ENCODE results near the gene TCTA.

The TCTA gene

GRCh38 chr3:49424816-49425215 lies 12.6 kb downstream of the TCTA start:
- Histone ChIP-seq H3K4me1 (peaks cover 15% of the 10 kb centered on the region), H3K79me2 (peaks cover 9% of the 10 kb centered on the region), H3K9ac (no peak overlapping the region), H3K4me3 (ENCODE audit: low read depth, low read length) (no peak overlapping the region), H2AFZ (no peak overlapping the region), H3K4me2 (ENCODE audit: low read length) (no peak overlapping the region), H3K9me3 (ENCODE audit: control insufficient read depth, low read length) (no peaks in the 10 kb centered on the region), H3K27ac (no peak overlapping the region), H3K36me3 (ENCODE audit: control insufficient read depth, insufficient read depth, low read length) (no peaks in the 10 kb centered on the region), H3K27me3 (ENCODE audit: control insufficient read depth, insufficient read depth, low read length) (no peaks in the 10 kb centered on the region)
- TF ChIP-seq, protein P1, sequence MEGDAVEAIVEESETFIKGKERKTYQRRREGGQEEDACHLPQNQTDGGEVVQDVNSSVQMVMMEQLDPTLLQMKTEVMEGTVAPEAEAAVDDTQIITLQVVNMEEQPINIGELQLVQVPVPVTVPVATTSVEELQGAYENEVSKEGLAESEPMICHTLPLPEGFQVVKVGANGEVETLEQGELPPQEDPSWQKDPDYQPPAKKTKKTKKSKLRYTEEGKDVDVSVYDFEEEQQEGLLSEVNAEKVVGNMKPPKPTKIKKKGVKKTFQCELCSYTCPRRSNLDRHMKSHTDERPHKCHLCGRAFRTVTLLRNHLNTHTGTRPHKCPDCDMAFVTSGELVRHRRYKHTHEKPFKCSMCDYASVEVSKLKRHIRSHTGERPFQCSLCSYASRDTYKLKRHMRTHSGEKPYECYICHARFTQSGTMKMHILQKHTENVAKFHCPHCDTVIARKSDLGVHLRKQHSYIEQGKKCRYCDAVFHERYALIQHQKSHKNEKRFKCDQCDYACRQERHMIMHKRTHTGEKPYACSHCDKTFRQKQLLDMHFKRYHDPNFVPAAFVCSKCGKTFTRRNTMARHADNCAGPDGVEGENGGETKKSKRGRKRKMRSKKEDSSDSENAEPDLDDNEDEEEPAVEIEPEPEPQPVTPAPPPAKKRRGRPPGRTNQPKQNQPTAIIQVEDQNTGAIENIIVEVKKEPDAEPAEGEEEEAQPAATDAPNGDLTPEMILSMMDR (IDR thresholded peaks at IDR 0.05) = no peak

DNA sequence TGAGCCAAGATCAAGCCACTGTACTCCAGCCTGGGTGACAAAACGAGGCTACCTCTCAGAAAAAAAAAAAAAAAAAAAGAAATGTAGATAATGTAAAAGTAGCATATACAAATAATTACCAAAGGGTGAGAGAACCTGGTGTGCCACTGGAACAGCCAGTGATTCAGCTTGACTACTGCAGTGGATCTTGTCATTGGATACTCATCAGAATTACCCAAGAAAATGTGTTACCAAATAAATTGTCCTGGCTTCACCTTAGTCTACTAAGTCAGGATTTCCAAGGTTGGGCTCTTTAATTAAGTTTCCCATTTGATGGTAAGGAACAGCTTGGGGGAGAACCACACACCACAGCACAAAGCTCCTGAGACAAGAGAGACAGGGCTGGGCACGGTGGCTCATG lies 15.4 kb downstream of the TCTA start:
- no peaks in the 10 kb centered on the region for H3K9me3 ChIP-seq (ENCODE audit: control insufficient read depth, low read length)
- H3K36me3 ChIP-seq (ENCODE audit: control insufficient read depth, insufficient read depth, low read length) = no peaks in the 10 kb centered on the region
- peaks cover 10% of the 10 kb centered on the region for H3K4me1 ChIP-seq
- TF ChIP-seq, protein P1 (IDR thresholded peaks at IDR 0.05) = no peak
- H3K27me3 ChIP-seq (ENCODE audit: control insufficient read depth, insufficient read depth, low read length) = no peaks in the 10 kb centered on the region
- no peak overlapping the region for H3K4me2 ChIP-seq (ENCODE audit: low read length)
- no peak overlapping the region for H3K9ac ChIP-seq
- no peak overlapping the region for H3K27ac ChIP-seq
- no peak overlapping the region for H2AFZ ChIP-seq
- H3K4me3 ChIP-seq (ENCODE audit: low read depth, low read length) = no peak overlapping the region
- H3K79me2 ChIP-seq = peaks cover 5% of the 10 kb centered on the region

DNA sequence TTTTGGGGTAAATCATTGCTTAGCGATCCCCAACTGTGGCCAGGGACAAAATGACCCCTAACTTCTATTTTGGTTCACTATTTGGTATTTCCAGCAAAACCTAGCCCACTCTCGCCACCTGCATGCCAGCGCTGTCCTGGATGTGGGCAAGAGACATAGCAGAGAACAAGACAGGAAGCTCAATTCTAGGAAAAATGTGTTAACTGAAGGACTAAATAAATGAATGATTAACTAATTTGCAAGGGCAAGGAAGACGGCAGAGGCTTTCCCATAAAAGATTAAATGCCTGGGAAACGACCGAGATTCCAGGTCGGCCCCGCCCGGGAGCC lies 16.5 kb downstream of the TCTA start:
- Histone ChIP-seq H3K79me2 (peaks cover 2% of the 10 kb centered on the region), H3K27ac (peak overlapping the region; percentile 83), H3K9ac (no peak overlapping the region), H3K4me2 (ENCODE audit: low read length) (peak overlapping the region; percentile 98), H3K9me3 (ENCODE audit: control insufficient read depth, low read length) (no peaks in the 10 kb centered on the region), H3K4me1 (peaks cover 2% of the 10 kb centered on the region), H3K4me3 (ENCODE audit: low read depth, low read length) (peak overlapping the region; percentile 93), H3K36me3 (ENCODE audit: control insufficient read depth, insufficient read depth, low read length) (no peaks in the 10 kb centered on the region), H3K27me3 (ENCODE audit: control insufficient read depth, insufficient read depth, low read length) (no peaks in the 10 kb centered on the region), H2AFZ (peak overlapping the region; percentile 84)
- TF ChIP-seq, protein P1 (IDR thresholded peaks at IDR 0.05) = no peak

GRCh38 chr3:49434731-49435130 lies 22.5 kb downstream of the TCTA start:
- Histone ChIP-seq H3K27me3 (ENCODE audit: control insufficient read depth, insufficient read depth, low read length) (no peaks in the 10 kb centered on the region), H3K9me3 (ENCODE audit: control insufficient read depth, low read length) (no peaks in the 10 kb centered on the region), H3K4me2 (ENCODE audit: low read length) (no peak overlapping the region), H3K4me1 (no peaks in the 10 kb centered on the region), H2AFZ (no peak overlapping the region), H3K36me3 (ENCODE audit: control insufficient read depth, insufficient read depth, low read length) (no peaks in the 10 kb centered on the region), H3K27ac (no peak overlapping the region), H3K79me2 (no peaks in the 10 kb centered on the region), H3K9ac (no peak overlapping the region), H3K4me3 (ENCODE audit: low read depth, low read length) (no peak overlapping the region)
- TF ChIP-seq, protein P1 (IDR thresholded peaks at IDR 0.05) = no peak

GRCh38 chr3:49445391-49445790 lies 33.2 kb downstream of the TCTA start:
- H3K79me2 ChIP-seq = no peaks in the 10 kb centered on the region
- H3K27me3 ChIP-seq (ENCODE audit: control insufficient read depth, insufficient read depth, low read length) = no peaks in the 10 kb centered on the region
- H3K4me1 ChIP-seq = no peaks in the 10 kb centered on the region
- no peak overlapping the region for H3K9ac ChIP-seq
- no peaks in the 10 kb centered on the region for H3K36me3 ChIP-seq (ENCODE audit: control insufficient read depth, insufficient read depth, low read length)
- no peaks in the 10 kb centered on the region for H3K9me3 ChIP-seq (ENCODE audit: control insufficient read depth, low read length)
- no peak overlapping the region for H3K4me3 ChIP-seq (ENCODE audit: low read depth, low read length)
- no peak overlapping the region for H3K4me2 ChIP-seq (ENCODE audit: low read length)
- H3K27ac ChIP-seq = no peak overlapping the region
- H2AFZ ChIP-seq = no peak overlapping the region
- TF ChIP-seq, protein P1 (IDR thresholded peaks at IDR 0.05) = no peak
